Measurements from ENCODE around the gene MEX3B.
"Not testable (repeated sequence)": the region's sequence is repeated elsewhere in the genome, so short reads cannot be mapped to it uniquely, and the experiment has no call there.

Gene MEX3B

GRCh38 chr15:81995081-81995480 is 50.7 kb downstream of the MEX3B start:
- not testable (repeated sequence) for DNase-seq

DNA sequence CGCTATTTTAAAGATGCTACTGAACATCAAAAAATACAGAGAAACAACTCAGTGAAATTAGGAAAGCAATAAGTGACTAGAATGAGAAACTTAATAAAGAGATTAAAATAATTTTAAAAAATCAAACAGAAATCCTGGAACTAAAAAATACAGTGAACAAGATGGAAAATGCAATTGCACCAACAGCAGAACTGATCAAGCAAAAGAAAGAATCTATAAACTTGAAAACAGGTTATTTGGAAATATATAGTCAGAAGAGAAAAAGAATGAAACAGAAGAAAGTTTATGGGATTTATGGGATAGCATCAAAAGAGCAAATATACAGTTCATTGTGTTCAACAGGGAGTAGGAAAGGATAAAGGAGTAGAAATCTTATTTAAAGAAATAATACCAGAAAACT is 53.3 kb downstream of the MEX3B start:
- no peak for DNase-seq
